Naive thymus-derived CD4-positive, alpha-beta T cell (primary cell): ENCODE measurements around the gene ABCC3. TPM values are rescaled to one million over a fixed set of nuclear protein-coding genes. Genes with fewer than 3 reads are reported as not detected.
A peak's percentile ranks its signal among the peaks of the same experiment; 100 is the strongest.

Source experiments
- ATAC-seq: fragments of 150-1000 bp; cut with Tn5 transposase; 2 replicates; pipeline ENCODE4 v1.10.0; 2021; ENCODE audit warnings: mild to moderate bottlenecking, moderate library complexity
- CTCF ChIA-PET: fragments of 350-600 bp; sonication (Branson Sonifier 250); formaldehyde crosslinking; loops from one replicate; lab custom pipeline; 2021; ENCODE audit warnings: antibody characterized with exemption; lab: Charles Lee
- POLR2A ChIA-PET: fragments of 350-600 bp; sonication (Branson Sonifier 250); formaldehyde crosslinking; loops from one replicate; lab custom pipeline; 2021; ENCODE audit warnings: antibody characterized with exemption, inconsistent platforms; lab: Charles Lee
- DNase-seq, 9 donors: peaks; one replicate each; pipeline versions ENCODE4 v3.0.0 to v3.0.0-alpha.2; 2020 to 2022; ENCODE audit warnings: mixed read lengths in 1 of 9
- H3K27ac ChIP-seq: one replicate; pipeline ENCODE4 v1.7.0; 2013; ENCODE audit warnings: mild to moderate bottlenecking, low read depth, low read length, moderate library complexity
- H3K27me3 ChIP-seq, 2 donors: one replicate each; pipeline ENCODE4 v1.7.0; 2013; ENCODE audit warnings: low read length in 2 of 2, mild to moderate bottlenecking in 2 of 2, moderate library complexity in 2 of 2; ENCODE audit not compliant: control insufficient read depth in 2 of 2, insufficient read depth in 2 of 2
- H3K36me3 ChIP-seq, 3 experiments: 1 replicate in 2 of 3; 2 replicates in 1 of 3; pipeline ENCODE4 v1.7.0; 2013; ENCODE audit warnings: low read length in 3 of 3, mild to moderate bottlenecking in 3 of 3, moderate library complexity in 1 of 3; ENCODE audit not compliant: insufficient read depth in 3 of 3, control insufficient read depth in 2 of 3
- H3K4me1 ChIP-seq, 2 donors: one replicate each; pipeline ENCODE4 v1.7.0; 2013; ENCODE audit warnings: low read length in 2 of 2, mild to moderate bottlenecking in 2 of 2, moderate library complexity in 1 of 2; ENCODE audit not compliant: control insufficient read depth in 2 of 2, insufficient read depth in 2 of 2
- H3K4me3 ChIP-seq: 2 replicates; pipeline ENCODE4 v1.7.0; 2013; ENCODE audit warnings: mild to moderate bottlenecking, low read length
- H3K9me3 ChIP-seq, 3 experiments: 1 replicate in 2 of 3; 2 replicates in 1 of 3; pipeline ENCODE4 v1.7.0; 2013; ENCODE audit warnings: low read length in 3 of 3; ENCODE audit not compliant: control insufficient read depth in 2 of 3
- H3K27ac Mint-ChIP-seq, 9 donors: one replicate each; pipeline ENCODE4 v1.8.0; 2020 to 2022; ENCODE audit warnings: mixed read lengths in 9 of 9, mild to moderate bottlenecking in 8 of 9, moderate library complexity in 5 of 9, inconsistent platforms in 2 of 9
- H3K27me3 Mint-ChIP-seq, 5 donors: one replicate each; pipeline ENCODE4 v1.8.0; 2021 to 2022; ENCODE audit warnings: mixed read lengths in 5 of 5, mild to moderate bottlenecking in 1 of 5
- H3K36me3 Mint-ChIP-seq, 5 donors: one replicate each; pipeline ENCODE4 v1.8.0; 2020 to 2022; ENCODE audit warnings: mixed read lengths in 5 of 5, mild to moderate bottlenecking in 3 of 5, inconsistent platforms in 1 of 5
- H3K4me1 Mint-ChIP-seq, 7 donors: one replicate each; pipeline ENCODE4 v1.8.0; 2020 to 2022; ENCODE audit warnings: mixed read lengths in 7 of 7, mild to moderate bottlenecking in 3 of 7, inconsistent platforms in 1 of 7
- H3K4me3 Mint-ChIP-seq, 10 donors: one replicate each; pipeline ENCODE4 v1.8.0; 2020 to 2022; ENCODE audit warnings: mild to moderate bottlenecking in 10 of 10, mixed read lengths in 10 of 10, moderate library complexity in 6 of 10, inconsistent platforms in 2 of 10
- H3K9me3 Mint-ChIP-seq, 11 donors: one replicate each; pipeline ENCODE4 v1.8.0; 2020 to 2022; ENCODE audit warnings: mixed read lengths in 11 of 11, mild to moderate bottlenecking in 4 of 11, inconsistent platforms in 1 of 11, moderate library complexity in 1 of 11
- intact Hi-C, 2 donors: fragments of 100-400 bp; cut with micrococcal nuclease; formaldehyde crosslinking; loops; one replicate each; pipeline ENCODE4 v1.15.1; 2023
- polyA plus RNA-seq, 2 donors: library from polyadenylated mRNA; unstranded; fragments of 300-500 nt; fragmentation: Illumina TruSeq; gene quantifications; one replicate each; pipeline ENCODE4 v1.2.3, GENCODE V29; 2021
- total RNA-seq, 6 experiments: library from RNA in 5 of 6; stranded (reverse) in 5 of 6; gene quantifications; 1 replicate in 5 of 6; 2 replicates in 1 of 6; pipeline ENCODE4 v1.2.3 and lab custom pipeline; 2021 to 2026

ABCC3 gene
- total and polyA plus RNA-seq, 7 experiments from 2014 or later = 0.68 to 22.4 (median 1.3) TPM; not detected in 3

DNA sequence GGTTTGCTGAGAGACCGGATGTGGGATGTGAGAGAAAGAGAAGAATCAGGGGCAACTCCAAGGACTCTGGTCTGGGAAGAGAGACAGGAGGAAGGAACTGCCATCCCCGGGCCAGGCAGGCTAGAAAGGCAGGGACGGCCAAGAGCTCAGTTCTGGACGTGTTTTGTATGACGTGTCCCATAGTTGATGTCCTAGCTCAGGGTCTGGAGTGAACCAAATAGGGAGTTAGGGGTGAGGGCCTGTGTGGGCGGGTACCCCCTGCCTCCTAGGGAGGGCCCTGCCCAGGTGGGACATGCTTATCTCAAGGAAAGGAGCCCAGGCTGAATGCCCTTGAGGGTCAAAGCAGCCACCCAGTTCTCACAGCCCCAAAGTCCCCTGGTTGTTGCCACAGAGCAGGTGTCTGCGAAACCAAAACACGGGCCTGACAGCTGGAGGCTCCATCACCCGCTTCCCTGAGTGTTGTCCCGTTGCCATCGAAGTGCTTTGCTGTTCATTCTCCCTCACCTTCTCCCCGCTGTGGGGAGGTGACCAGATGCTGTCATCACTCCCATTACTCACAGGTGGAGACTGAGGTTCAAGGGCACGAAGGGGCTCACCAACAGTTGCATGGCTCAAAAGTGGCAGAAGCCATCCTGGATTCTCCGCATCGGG, 7.5 kb downstream of the ABCC3 start:
- no peak for ATAC-seq
- H3K27ac Mint-ChIP-seq = peak overlapping the region in 1 of 9 donors; percentile 65
- no peak for DNase-seq
- peaks cover 17 to 26% (median 21%) of the 10 kb centered on the region in 5 donors for H3K27me3 Mint-ChIP-seq
- Histone ChIP-seq H3K4me3 (no peak overlapping the region), H3K27me3 (no peaks in the 10 kb centered on the region), H3K9me3 (no peaks in the 10 kb centered on the region), H3K27ac (no peak overlapping the region), H3K4me1 (no peaks in the 10 kb centered on the region), H3K36me3 (no peaks in the 10 kb centered on the region)
- H3K4me3 Mint-ChIP-seq = no peak overlapping the region
- POLR2A ChIA-PET = no interaction called here
- intact Hi-C loops = no loop called here
- peaks cover 0 to under 1% (median 0%) of the 10 kb centered on the region in 11 donors for H3K9me3 Mint-ChIP-seq
- CTCF ChIA-PET = interaction anchor here (0.7 to 1.9 kb wide), 3 partner anchors 9 to 12 kb away, joined by 3 to 5 read pairs (median 4); no protein-coding TSS in a partner anchor
- H3K4me1 Mint-ChIP-seq = peaks cover 0 to 6% (median 0%) of the 10 kb centered on the region in 7 donors
- peaks cover 0 to 3% (median 0%) of the 10 kb centered on the region in 5 donors for H3K36me3 Mint-ChIP-seq

DNA sequence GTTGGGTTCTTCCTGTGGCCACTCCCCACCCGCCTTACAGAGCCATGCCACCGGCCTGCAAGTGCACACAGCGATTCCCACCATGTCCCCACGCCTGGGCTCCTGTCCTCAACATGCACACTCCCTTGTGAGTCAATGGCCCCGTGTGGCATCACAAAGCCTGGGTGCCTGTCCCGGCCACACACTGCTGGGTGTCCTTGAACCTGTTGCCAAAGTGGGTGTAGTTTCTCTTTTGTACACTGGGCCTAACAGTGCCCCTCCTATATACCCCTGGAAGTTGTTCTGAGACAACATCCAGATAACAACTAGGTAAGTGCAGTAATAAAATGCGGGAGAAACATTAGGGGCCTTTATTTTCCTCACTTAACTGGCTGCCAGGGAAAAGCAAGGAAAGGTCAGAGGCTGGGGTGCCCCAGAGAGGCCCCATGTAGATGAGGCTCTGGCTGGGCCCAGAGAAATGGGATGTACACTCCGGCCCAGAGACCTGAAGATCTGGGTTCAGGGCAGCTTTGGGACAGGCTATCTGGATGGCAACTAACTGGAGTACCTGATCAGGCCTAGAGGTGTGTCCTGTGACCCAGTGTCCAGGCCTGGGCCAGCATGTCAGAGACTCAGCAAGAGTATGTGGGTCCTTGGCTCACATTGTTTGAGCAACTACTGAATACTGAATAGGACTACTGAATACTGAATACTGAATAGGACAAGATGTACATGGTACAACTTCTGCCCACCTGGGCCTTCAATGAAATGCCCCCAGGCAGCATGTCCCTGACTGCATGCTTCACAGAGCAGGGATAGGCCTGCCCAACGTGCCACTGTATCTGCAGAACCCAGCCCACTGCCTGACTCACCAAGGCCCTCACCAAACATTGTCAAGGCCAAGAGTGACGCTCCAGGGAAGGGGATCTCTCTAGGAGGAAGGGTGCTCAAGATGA, 8.3 kb downstream of the ABCC3 start:
- H3K27ac Mint-ChIP-seq = no peak overlapping the region
- ATAC-seq = no peak
- ChIA-PET CTCF (no interaction called here), POLR2A (no interaction called here)
- DNase-seq = no peak
- H3K4me1 Mint-ChIP-seq = peaks cover 0 to 4% (median 0%) of the 10 kb centered on the region in 7 donors
- no peaks in the 10 kb centered on the region for H3K36me3 Mint-ChIP-seq
- intact Hi-C loops = no loop called here
- no peaks in the 10 kb centered on the region for H3K36me3 ChIP-seq
- H3K9me3 ChIP-seq = no peaks in the 10 kb centered on the region
- no peak overlapping the region for H3K4me3 Mint-ChIP-seq
- H3K27me3 ChIP-seq = no peaks in the 10 kb centered on the region
- no peak overlapping the region for H3K4me3 ChIP-seq
- peaks cover 9 to 19% (median 14%) of the 10 kb centered on the region in 5 donors for H3K27me3 Mint-ChIP-seq
- H3K9me3 Mint-ChIP-seq = peaks cover 0 to 5% (median 0%) of the 10 kb centered on the region in 11 donors
- no peak overlapping the region for H3K27ac ChIP-seq
- no peaks in the 10 kb centered on the region for H3K4me1 ChIP-seq

DNA sequence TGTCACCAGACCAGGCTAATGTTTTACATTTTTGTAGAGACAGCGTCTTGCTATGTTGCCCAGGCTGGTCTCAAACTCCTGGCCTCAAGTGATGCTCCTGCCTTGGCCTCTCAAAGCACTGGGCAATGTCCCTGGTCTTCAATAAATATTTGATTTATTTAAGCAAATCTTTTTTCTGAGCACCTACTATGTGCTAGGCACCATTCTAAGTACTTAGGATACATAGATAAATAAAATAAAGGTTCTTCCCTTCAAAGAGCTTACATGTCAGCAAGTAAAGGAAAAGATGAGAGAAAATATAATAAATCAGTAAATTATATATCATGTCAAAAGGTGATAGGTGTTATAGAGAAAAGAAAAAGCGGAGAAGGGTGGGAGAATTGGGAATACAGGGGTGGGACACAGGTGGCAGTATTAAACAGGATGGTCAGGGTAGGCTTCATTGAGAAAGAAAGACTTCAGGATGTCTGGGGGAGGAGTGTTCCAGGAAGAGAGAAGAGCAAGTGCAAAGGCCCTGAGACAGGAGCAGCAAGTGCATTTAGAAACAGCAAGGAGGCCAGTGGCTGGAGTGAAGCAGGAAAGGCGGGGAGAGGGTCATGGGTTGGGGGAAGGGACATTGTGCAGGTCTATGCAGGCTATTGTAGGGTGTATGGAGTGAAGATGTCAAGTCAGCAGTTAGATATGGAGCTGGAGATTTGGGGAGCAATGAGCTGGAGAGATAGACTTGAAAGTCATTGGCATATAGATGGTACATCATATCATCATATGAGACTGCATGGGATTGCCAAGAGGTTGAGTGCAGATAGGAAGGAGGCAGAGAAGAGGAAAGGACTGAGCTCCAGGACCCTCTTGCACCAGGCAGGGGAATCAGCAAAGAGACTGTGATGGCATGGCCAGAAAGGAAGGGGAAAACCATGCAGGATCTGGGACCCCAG, 11.3 kb downstream of the ABCC3 start:
- CTCF ChIA-PET = interaction anchor here (1.1 kb wide), 1 partner anchor 15 kb away, joined by 3 read pairs; no protein-coding TSS in a partner anchor
- Mint-ChIP-seq H3K4me1 (no peaks in the 10 kb centered on the region), H3K36me3 (no peaks in the 10 kb centered on the region), H3K27me3 (peaks cover 4 to 22% (median 8%) of the 10 kb centered on the region in 5 donors), H3K9me3 (peaks cover 0 to 10% (median 0%) of the 10 kb centered on the region in 11 donors), H3K27ac (no peak overlapping the region), H3K4me3 (no peak overlapping the region)
- no peak overlapping the region for H3K27ac ChIP-seq
- no peaks in the 10 kb centered on the region for H3K9me3 ChIP-seq
- no peaks in the 10 kb centered on the region for H3K4me1 ChIP-seq
- POLR2A ChIA-PET = no interaction called here
- H3K27me3 ChIP-seq = no peaks in the 10 kb centered on the region
- H3K36me3 ChIP-seq = no peaks in the 10 kb centered on the region
- ATAC-seq (no peak), DNase-seq (no peak)
- intact Hi-C loops = no loop called here
- H3K4me3 ChIP-seq = no peak overlapping the region

GRCh38 chr17:50647187-50647586, 12.5 kb downstream of the ABCC3 start:
- Histone ChIP-seq H3K27ac (no peak overlapping the region), H3K4me1 (no peaks in the 10 kb centered on the region), H3K27me3 (no peaks in the 10 kb centered on the region), H3K4me3 (no peak overlapping the region), H3K36me3 (no peaks in the 10 kb centered on the region), H3K9me3 (no peaks in the 10 kb centered on the region)
- Mint-ChIP-seq H3K9me3 (peaks cover 0 to 14% (median 4%) of the 10 kb centered on the region in 11 donors), H3K27me3 (peaks cover 0 to 34% (median 6%) of the 10 kb centered on the region in 5 donors), H3K27ac (peak overlapping the region in 1 of 9 donors; percentile 0), H3K4me3 (no peak overlapping the region), H3K36me3 (peaks cover 0 to 4% (median 0%) of the 10 kb centered on the region in 5 donors), H3K4me1 (no peaks in the 10 kb centered on the region)
- ChIA-PET CTCF (no interaction called here), POLR2A (no interaction called here)
- ATAC-seq (no peak), DNase-seq (no peak)
- intact Hi-C loops = no loop called here

DNA sequence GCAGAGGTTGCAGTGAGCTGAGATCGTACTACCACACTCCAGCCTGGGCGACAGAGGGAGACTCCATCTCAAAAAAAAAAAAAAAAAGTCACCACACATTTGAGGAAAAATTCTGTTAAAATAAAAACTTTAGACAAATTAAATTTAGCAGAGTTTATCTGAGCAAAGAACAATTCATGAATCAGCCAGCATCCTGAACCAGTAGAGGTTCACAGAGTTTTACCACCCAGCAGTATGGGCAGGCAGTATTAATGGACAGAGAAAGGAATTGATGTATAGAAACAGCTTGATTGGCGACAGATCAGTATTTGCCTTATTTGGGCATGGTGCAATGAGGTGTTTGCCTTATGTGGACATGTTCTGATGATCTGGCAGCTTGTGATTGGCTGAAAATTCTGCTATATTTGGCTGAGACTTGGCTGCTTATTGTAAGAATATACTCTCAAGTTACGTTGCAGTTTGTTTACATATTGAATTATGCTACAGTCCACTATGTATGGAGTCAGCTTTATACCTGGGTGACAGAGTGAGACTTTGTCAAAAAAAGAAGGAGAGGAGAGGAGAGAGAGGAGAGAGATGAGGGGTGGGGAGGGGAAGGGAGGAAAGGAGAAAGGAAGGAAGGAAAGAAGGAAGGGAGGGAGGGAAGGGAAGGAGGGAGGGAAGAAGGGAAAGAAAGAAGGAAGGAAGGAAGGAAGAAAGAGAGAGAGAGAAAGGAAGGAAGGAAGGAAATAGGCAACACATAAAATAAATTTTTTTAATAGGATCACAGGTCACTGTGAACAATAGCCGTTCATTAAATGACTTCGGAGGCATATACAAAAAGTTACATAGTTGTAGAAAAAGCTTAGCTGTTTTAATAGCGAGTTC, 14.6 kb downstream of the ABCC3 start:
- ATAC-seq (no peak), DNase-seq (no peak)
- H3K27ac Mint-ChIP-seq = no peak overlapping the region
- ChIA-PET CTCF (no interaction called here), POLR2A (no interaction called here)
- intact Hi-C loops = no loop called here
- H3K4me3 ChIP-seq = no peak overlapping the region
- no peak overlapping the region for H3K27ac ChIP-seq
- H3K36me3 Mint-ChIP-seq = peaks cover 0 to 4% (median 0%) of the 10 kb centered on the region in 5 donors
- H3K4me1 Mint-ChIP-seq = no peaks in the 10 kb centered on the region
- H3K4me1 ChIP-seq = no peaks in the 10 kb centered on the region
- H3K9me3 Mint-ChIP-seq = peaks cover 0 to 16% (median 4%) of the 10 kb centered on the region in 11 donors
- no peak overlapping the region for H3K4me3 Mint-ChIP-seq
- peaks cover 0 to 34% (median 6%) of the 10 kb centered on the region in 5 donors for H3K27me3 Mint-ChIP-seq
- H3K9me3 ChIP-seq = no peaks in the 10 kb centered on the region
- no peaks in the 10 kb centered on the region for H3K27me3 ChIP-seq
- H3K36me3 ChIP-seq = no peaks in the 10 kb centered on the region
